ENCODE measurements around the gene ZNF837. TPM values are rescaled to one million over a fixed set of nuclear protein-coding genes. Genes with fewer than 3 reads are reported as not detected.
A peak's percentile ranks its signal among the peaks of the same experiment; 100 is the strongest.

The ZNF837 gene
- polyA plus RNA-seq, 2 of the 4 experiments (the other 2 are of a cell fraction): 0.74 to 1.0 TPM

- FAIRE-seq: no peak
- TF ChIP-seq RAD21 (conservative IDR thresholded peaks at IDR 0.05 in 1 of 2, IDR thresholded peaks at IDR 0.05 in 1 of 2): no peak
- no peak for TF ChIP-seq BHLHE40 (IDR thresholded peaks at IDR 0.05; ENCODE audit: low read depth, low read length)
- TF ChIP-seq POLR2AphosphoS2 (conservative IDR thresholded peaks at IDR 0.05; ENCODE audit: low read length): no peak
- DNase-seq (ENCODE audit: low read depth in 1 of 2, low spot score in 1 of 2): no peak
- no peak for ATAC-seq
- Histone ChIP-seq H3K27ac (no peak overlapping the region), H3K9me3 (peaks cover 21% of the 10 kb centered on the region; the same call in 1 of the 3 replicates), H3K4me3 (no peak overlapping the region; the same call in 2 of the 3 replicates), H3K4me2 (peak overlapping the region; percentile 93), H3K4me1 (peaks cover 13% of the 10 kb centered on the region; the same call in 2 of the 3 replicates)
- POLR2A ChIA-PET: interaction anchor here (1.1 to 1.3 kb wide), 2 partner anchors 37 to 63 kb away, joined by 3 to 4 read pairs; partner anchors contain the start of gene ZNF497
- CTCF ChIA-PET: interaction anchor here (0.7 to 1.6 kb wide), 4 partner anchors 10 to 19 kb away, joined by 3 to 7 read pairs (median 4); no protein-coding TSS in a partner anchor
- 83% methylated on average over 6 of the region's 6 CpGs for WGBS (ENCODE audit: missing lambda C conversion rate)
Observed at GRCh38 chr19:58325311-58326022, 55.4 kb downstream of the ZNF837 start.

DNA sequence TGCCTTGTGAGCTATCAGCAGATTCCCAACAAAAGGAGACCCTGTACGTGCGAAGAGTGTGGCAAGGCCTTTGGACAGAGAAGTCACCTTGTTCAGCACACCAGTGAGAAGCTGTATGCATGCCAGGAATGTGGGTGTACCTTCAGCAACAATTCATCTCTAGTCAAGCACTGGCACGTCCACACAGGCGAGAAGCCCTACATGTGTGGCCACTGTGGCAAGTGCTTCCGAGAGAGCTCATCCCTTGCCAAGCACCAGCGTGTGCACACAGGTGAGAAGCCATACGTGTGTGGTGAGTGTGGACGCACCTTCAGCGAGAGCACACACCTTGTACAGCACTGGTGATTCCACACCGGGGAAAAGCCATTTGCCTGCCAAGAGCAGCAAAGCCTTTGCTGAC lies 61.6 kb downstream of the ZNF837 start:
- DNase-seq (ENCODE audit: low read depth in 1 of 2, low spot score in 1 of 2) (no peak), FAIRE-seq (no peak)
- POLR2A ChIA-PET: no interaction called here

DNA sequence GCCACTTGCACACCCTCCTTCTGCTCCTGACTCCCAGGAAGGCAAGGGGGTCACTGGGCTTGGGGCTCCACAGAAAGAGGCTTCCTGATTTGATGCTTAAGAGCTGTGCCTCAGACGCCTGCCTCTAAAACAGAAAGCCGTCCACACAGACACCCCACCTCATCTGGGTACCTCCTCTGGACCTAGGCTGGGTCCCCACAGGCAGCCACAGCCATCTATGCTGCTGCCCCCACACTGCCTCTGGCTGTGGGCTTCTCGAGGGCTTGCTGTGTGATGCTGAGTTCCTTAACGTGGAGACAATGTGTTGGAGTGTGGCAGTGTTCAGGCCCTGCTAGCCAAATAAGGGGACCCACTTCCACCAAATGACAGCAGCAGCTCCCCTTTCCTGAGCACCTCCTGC lies 62.5 kb downstream of the ZNF837 start:
- CTCF ChIA-PET: interaction anchor here (1.2 kb wide), 1 partner anchor 12 kb away, joined by 4 read pairs; no protein-coding TSS in a partner anchor
- no peak overlapping the region for H3K4me2 ChIP-seq
- ATAC-seq (no peak), FAIRE-seq (no peak), DNase-seq (ENCODE audit: low read depth in 1 of 2, low spot score in 1 of 2) (no peak)
- POLR2A ChIA-PET: interaction anchor here (1.5 to 2.8 kb wide), 3 partner anchors 9 to 44 kb away, joined by 3 to 11 read pairs (median 10); partner anchors contain the start of genes ERVK3-1, ZNF497 and ZSCAN22
- no peaks in the 10 kb centered on the region for H3K4me1 ChIP-seq
- no peak overlapping the region for H3K27ac ChIP-seq
- no peak overlapping the region for H3K4me3 ChIP-seq
- peaks cover 46% of the 10 kb centered on the region for H3K9me3 ChIP-seq
- WGBS (ENCODE audit: missing lambda C conversion rate): 65% methylated on average over 4 of the region's 4 CpGs
- TF ChIP-seq POLR2A (IDR thresholded peaks at IDR 0.05; ENCODE audit: low read length): no peak
- no peak for TF ChIP-seq RFX5 (IDR thresholded peaks at IDR 0.05)
- TF ChIP-seq HES2 (IDR thresholded peaks at IDR 0.05): no peak
- no peak for TF ChIP-seq MAZ (IDR thresholded peaks at IDR 0.05; ENCODE audit: borderline replicate concordance, low read depth, low read length)
- no peak for TF ChIP-seq GATA3 (IDR thresholded peaks at IDR 0.05; ENCODE audit: borderline replicate concordance)
- TF ChIP-seq KDM1A (IDR thresholded peaks at IDR 0.05; ENCODE audit: low read depth): no peak
- TF ChIP-seq MAFK (IDR thresholded peaks at IDR 0.05; ENCODE audit: partially characterized antibody): no peak
- no peak for TF ChIP-seq JUN (IDR thresholded peaks at IDR 0.05)
- TF ChIP-seq EP300 (IDR thresholded peaks at IDR 0.05): no peak
- TF ChIP-seq ESRRA (IDR thresholded peaks at IDR 0.05; ENCODE audit: borderline replicate concordance, low read length): no peak
- no peak for TF ChIP-seq HDAC2 (IDR thresholded peaks at IDR 0.05)
- no peak for TF ChIP-seq NR3C1 (IDR thresholded peaks at IDR 0.05)
- TF ChIP-seq PHF8 (IDR thresholded peaks at IDR 0.05; ENCODE audit: borderline replicate concordance, low read depth): no peak
- no peak for TF ChIP-seq SMC3 (IDR thresholded peaks at IDR 0.05)
- no peak for TF ChIP-seq NPAS2 (CRISPR knock-in tag; IDR thresholded peaks at IDR 0.05; ENCODE audit: borderline replicate concordance)
- TF ChIP-seq BHLHE40 (IDR thresholded peaks at IDR 0.05; ENCODE audit: low read depth, low read length): no peak

More for the DNA sequence above, 61.6 kb downstream of the ZNF837 start:
- no peak overlapping the region for H3K27ac ChIP-seq
- no peak for ATAC-seq
- H3K4me1 ChIP-seq: no peaks in the 10 kb centered on the region
- CTCF ChIA-PET: interaction anchor here (0.9 to 1.2 kb wide), 4 partner anchors 8 to 59 kb away, joined by 3 to 4 read pairs (median 4); no protein-coding TSS in a partner anchor
- H3K4me2 ChIP-seq: no peak overlapping the region
- WGBS (ENCODE audit: missing lambda C conversion rate): 93% methylated on average over 10 of the region's 10 CpGs
- TF ChIP-seq HOXB5 (CRISPR knock-in tag; IDR thresholded peaks at IDR 0.05) (no peak), EHMT2 (IDR thresholded peaks at IDR 0.05; ENCODE audit: low read depth) (no peak), HES2 (IDR thresholded peaks at IDR 0.05) (no peak), ZSCAN20 (CRISPR knock-in tag; IDR thresholded peaks at IDR 0.05) (no peak), E2F6 (IDR thresholded peaks at IDR 0.05; ENCODE audit: borderline replicate concordance, low read depth) (no peak), TP53 (CRISPR knock-in tag; IDR thresholded peaks at IDR 0.05) (no peak), MYC (IDR thresholded peaks at IDR 0.05; ENCODE audit: borderline replicate concordance, low read length) (no peak), JUN (IDR thresholded peaks at IDR 0.05) (no peak), RCOR1 (IDR thresholded peaks at IDR 0.05; ENCODE audit: low read depth, low read length) (no peak), HOXA7 (CRISPR knock-in tag; IDR thresholded peaks at IDR 0.05) (no peak), KDM5A (IDR thresholded peaks at IDR 0.05) (no peak), MAFK (IDR thresholded peaks at IDR 0.05; ENCODE audit: partially characterized antibody) (no peak), FOSB (CRISPR knock-in tag; IDR thresholded peaks at IDR 0.05) (no peak)
- TF ChIP-seq, protein P1, sequence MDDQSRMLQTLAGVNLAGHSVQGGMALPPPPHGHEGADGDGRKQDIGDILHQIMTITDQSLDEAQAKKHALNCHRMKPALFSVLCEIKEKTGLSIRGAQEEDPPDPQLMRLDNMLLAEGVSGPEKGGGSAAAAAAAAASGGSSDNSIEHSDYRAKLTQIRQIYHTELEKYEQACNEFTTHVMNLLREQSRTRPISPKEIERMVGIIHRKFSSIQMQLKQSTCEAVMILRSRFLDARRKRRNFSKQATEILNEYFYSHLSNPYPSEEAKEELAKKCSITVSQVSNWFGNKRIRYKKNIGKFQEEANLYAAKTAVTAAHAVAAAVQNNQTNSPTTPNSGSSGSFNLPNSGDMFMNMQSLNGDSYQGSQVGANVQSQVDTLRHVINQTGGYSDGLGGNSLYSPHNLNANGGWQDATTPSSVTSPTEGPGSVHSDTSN (IDR thresholded peaks at IDR 0.05): no peak
- TF ChIP-seq, protein P2, sequence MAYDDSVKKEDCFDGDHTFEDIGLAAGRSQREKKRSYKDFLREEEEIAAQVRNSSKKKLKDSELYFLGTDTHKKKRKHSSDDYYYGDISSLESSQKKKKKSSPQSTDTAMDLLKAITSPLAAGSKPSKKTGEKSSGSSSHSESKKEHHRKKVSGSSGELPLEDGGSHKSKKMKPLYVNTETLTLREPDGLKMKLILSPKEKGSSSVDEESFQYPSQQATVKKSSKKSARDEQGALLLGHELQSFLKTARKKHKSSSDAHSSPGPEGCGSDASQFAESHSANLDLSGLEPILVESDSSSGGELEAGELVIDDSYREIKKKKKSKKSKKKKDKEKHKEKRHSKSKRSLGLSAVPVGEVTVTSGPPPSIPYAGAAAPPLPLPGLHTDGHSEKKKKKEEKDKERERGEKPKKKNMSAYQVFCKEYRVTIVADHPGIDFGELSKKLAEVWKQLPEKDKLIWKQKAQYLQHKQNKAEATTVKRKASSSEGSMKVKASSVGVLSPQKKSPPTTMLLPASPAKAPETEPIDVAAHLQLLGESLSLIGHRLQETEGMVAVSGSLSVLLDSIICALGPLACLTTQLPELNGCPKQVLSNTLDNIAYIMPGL (CRISPR knock-in tag; IDR thresholded peaks at IDR 0.05; ENCODE audit: borderline replicate concordance): no peak
- peaks cover 40% of the 10 kb centered on the region for H3K9me3 ChIP-seq
- H3K4me3 ChIP-seq: no peak overlapping the region
